ENCODE data around the gene TF. TPM values are rescaled to one million over a fixed set of nuclear protein-coding genes. Genes with fewer than 3 reads are reported as not detected.

Gene TF
- total RNA-seq, 1 donor from 2014 or later = 0.34 TPM

- Histone ChIP-seq H4K20me1 (ENCODE audit: insufficient read depth, low read length) (no peaks in the 10 kb centered on the region), H3K79me2 (ENCODE audit: insufficient read depth, low read length) (no peaks in the 10 kb centered on the region), H3K36me3 (ENCODE audit: insufficient read depth, low read length) (no peaks in the 10 kb centered on the region), H2AFZ (ENCODE audit: low read depth, low read length) (no peak overlapping the region), H3K27me3 (ENCODE audit: insufficient read depth, low read length) (peaks cover 2% of the 10 kb centered on the region), H3K4me1 (ENCODE audit: insufficient read depth, low read length) (no peaks in the 10 kb centered on the region), H3K27ac (ENCODE audit: low read depth, low read length) (no peak overlapping the region), H3K9me3 (ENCODE audit: insufficient read depth, low read depth, low read length) (no peaks in the 10 kb centered on the region), H3K9ac (ENCODE audit: low read length) (no peak overlapping the region), H3K4me2 (ENCODE audit: low read length) (no peak overlapping the region), H3K4me3 (ENCODE audit: insufficient read depth, low read depth, low read length) (no peak overlapping the region)
- Mint-ChIP-seq H3K4me3 (ENCODE audit: unreplicated experiment) (no peak overlapping the region), H3K9me3 (ENCODE audit: unreplicated experiment) (peaks cover 10% of the 10 kb centered on the region), H3K27ac (ENCODE audit: unreplicated experiment) (no peak overlapping the region), H3K4me1 (ENCODE audit: low read depth, unreplicated experiment) (no peaks in the 10 kb centered on the region), H3K27me3 (ENCODE audit: low read depth, unreplicated experiment) (peaks cover 26% of the 10 kb centered on the region), H3K36me3 (ENCODE audit: low read depth, unreplicated experiment) (no peaks in the 10 kb centered on the region)
- no peak for TF ChIP-seq CTCF (IDR thresholded peaks at IDR 0.05; ENCODE audit: insufficient read depth, low read depth, low read length)
- TF ChIP-seq EZH2 (IDR thresholded peaks at IDR 0.05; ENCODE audit: insufficient read depth, low read length) = no peak
- no peak for DNase-seq (ENCODE audit: low read depth)
- FAIRE-seq = no peak
Measured at GRCh38 chr3:133733226-133733625, 13.0 kb upstream of the TF start.

DNA sequence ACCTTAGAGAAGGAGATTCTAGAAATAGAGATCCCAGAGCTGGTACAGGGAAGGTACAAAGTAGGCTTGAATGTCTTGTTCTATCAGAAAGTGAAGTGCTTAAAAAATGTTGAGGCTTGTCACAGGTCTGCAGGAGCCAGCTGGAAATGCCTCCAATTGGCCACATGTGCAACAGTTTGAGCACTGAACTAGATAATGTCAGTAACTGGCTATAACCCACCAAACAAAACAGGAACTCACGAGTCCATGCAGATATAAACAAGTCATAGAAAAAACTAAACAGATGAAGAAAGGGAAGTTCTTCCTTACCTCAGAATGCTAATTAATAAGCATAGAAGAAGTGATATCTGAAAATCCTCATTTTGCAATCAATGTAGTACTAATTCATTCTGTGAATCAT, 11.9 kb upstream of the TF start:
- Mint-ChIP-seq H3K27ac (ENCODE audit: unreplicated experiment) (no peak overlapping the region), H3K9me3 (ENCODE audit: unreplicated experiment) (peaks cover 10% of the 10 kb centered on the region), H3K36me3 (ENCODE audit: low read depth, unreplicated experiment) (no peaks in the 10 kb centered on the region), H3K27me3 (ENCODE audit: low read depth, unreplicated experiment) (peaks cover 28% of the 10 kb centered on the region), H3K4me1 (ENCODE audit: low read depth, unreplicated experiment) (no peaks in the 10 kb centered on the region), H3K4me3 (ENCODE audit: unreplicated experiment) (no peak overlapping the region)
- no peak for TF ChIP-seq EZH2 (IDR thresholded peaks at IDR 0.05; ENCODE audit: insufficient read depth, low read length)
- Histone ChIP-seq H3K4me3 (ENCODE audit: insufficient read depth, low read depth, low read length) (no peak overlapping the region), H3K9ac (ENCODE audit: low read length) (no peak overlapping the region), H3K27ac (ENCODE audit: low read depth, low read length) (no peak overlapping the region), H3K4me1 (ENCODE audit: insufficient read depth, low read length) (no peaks in the 10 kb centered on the region), H3K9me3 (ENCODE audit: insufficient read depth, low read depth, low read length) (no peaks in the 10 kb centered on the region), H3K36me3 (ENCODE audit: insufficient read depth, low read length) (no peaks in the 10 kb centered on the region), H4K20me1 (ENCODE audit: insufficient read depth, low read length) (no peaks in the 10 kb centered on the region), H2AFZ (ENCODE audit: low read depth, low read length) (no peak overlapping the region), H3K79me2 (ENCODE audit: insufficient read depth, low read length) (no peaks in the 10 kb centered on the region), H3K4me2 (ENCODE audit: low read length) (no peak overlapping the region), H3K27me3 (ENCODE audit: insufficient read depth, low read length) (peaks cover 2% of the 10 kb centered on the region)
- no peak for FAIRE-seq
- DNase-seq (ENCODE audit: low read depth) = no peak

GRCh38 chr3:133742351-133743091, 3.7 kb upstream of the TF start:
- TF ChIP-seq CTCF (IDR thresholded peaks at IDR 0.05; ENCODE audit: insufficient read depth, low read depth, low read length) (no peak), EZH2 (IDR thresholded peaks at IDR 0.05; ENCODE audit: insufficient read depth, low read length) (no peak)
- Mint-ChIP-seq H3K27me3 (ENCODE audit: low read depth, unreplicated experiment) (peaks cover 51% of the 10 kb centered on the region), H3K27ac (ENCODE audit: unreplicated experiment) (no peak overlapping the region), H3K4me1 (ENCODE audit: low read depth, unreplicated experiment) (no peaks in the 10 kb centered on the region), H3K9me3 (ENCODE audit: unreplicated experiment) (no peaks in the 10 kb centered on the region), H3K36me3 (ENCODE audit: low read depth, unreplicated experiment) (peaks cover 3% of the 10 kb centered on the region), H3K4me3 (ENCODE audit: unreplicated experiment) (no peak overlapping the region)
- no peak for FAIRE-seq
- Histone ChIP-seq H3K4me3 (ENCODE audit: insufficient read depth, low read depth, low read length) (no peak overlapping the region), H3K27ac (ENCODE audit: low read depth, low read length) (no peak overlapping the region), H4K20me1 (ENCODE audit: insufficient read depth, low read length) (no peaks in the 10 kb centered on the region), H3K9me3 (ENCODE audit: insufficient read depth, low read depth, low read length) (no peaks in the 10 kb centered on the region), H2AFZ (ENCODE audit: low read depth, low read length) (no peak overlapping the region), H3K9ac (ENCODE audit: low read length) (no peak overlapping the region), H3K4me2 (ENCODE audit: low read length) (no peak overlapping the region), H3K27me3 (ENCODE audit: insufficient read depth, low read length) (peaks cover 27% of the 10 kb centered on the region), H3K4me1 (ENCODE audit: insufficient read depth, low read length) (no peaks in the 10 kb centered on the region), H3K79me2 (ENCODE audit: insufficient read depth, low read length) (no peaks in the 10 kb centered on the region), H3K36me3 (ENCODE audit: insufficient read depth, low read length) (no peaks in the 10 kb centered on the region)
- peak; percentile 40 for DNase-seq (ENCODE audit: low read depth)

Measured in astrocyte (in vitro differentiated cells and primary cell).